ENCODE measurements around the gene DCLK1.
"Not testable (repeated sequence)": the region's sequence is repeated elsewhere in the genome, so short reads cannot be mapped to it uniquely, and the experiment has no call there.

The DCLK1 gene

GRCh38 chr13:36130552-36131221, 495 bp downstream of the DCLK1 start:
- DNase-seq, result peak; percentile 61

GRCh38 chr13:36130193-36130551, 1.0 kb downstream of the DCLK1 start:
- DNase-seq, result peak; percentile 37

GRCh38 chr13:36129539-36129938, 1.6 kb downstream of the DCLK1 start:
- DNase-seq, result no peak

GRCh38 chr13:36126491-36126890, 4.7 kb downstream of the DCLK1 start:
- DNase-seq, result no peak

GRCh38 chr13:36125841-36126240, 5.3 kb downstream of the DCLK1 start:
- DNase-seq, result no peak

GRCh38 chr13:36124236-36124822, 6.9 kb downstream of the DCLK1 start:
- no peak for DNase-seq

- no peak for DNase-seq
Measured at GRCh38 chr13:36115306-36115705, 15.9 kb downstream of the DCLK1 start.

GRCh38 chr13:36114233-36114632, 16.9 kb downstream of the DCLK1 start:
- no peak for DNase-seq

- DNase-seq, result no peak
Measured at GRCh38 chr13:36108954-36109353, 22.2 kb downstream of the DCLK1 start.

GRCh38 chr13:36108342-36108741, 22.8 kb downstream of the DCLK1 start:
- DNase-seq, result no peak

GRCh38 chr13:36107521-36107920, 23.7 kb downstream of the DCLK1 start:
- DNase-seq, result no peak

GRCh38 chr13:36105726-36106125, 25.5 kb downstream of the DCLK1 start:
- DNase-seq, result no peak

GRCh38 chr13:36102721-36103120, 28.5 kb downstream of the DCLK1 start:
- DNase-seq, result no peak

- DNase-seq, result not testable (repeated sequence)
Measured at GRCh38 chr13:36101907-36102306, 29.3 kb downstream of the DCLK1 start.

GRCh38 chr13:36101157-36101556, 30.0 kb downstream of the DCLK1 start:
- peak; percentile 78 for DNase-seq

GRCh38 chr13:36098080-36098479, 33.1 kb downstream of the DCLK1 start:
- DNase-seq, result no peak

- DNase-seq, result no peak
Measured at GRCh38 chr13:36096461-36097416, 34.4 kb downstream of the DCLK1 start.

GRCh38 chr13:36094478-36094877, 36.7 kb downstream of the DCLK1 start:
- DNase-seq, result no peak

GRCh38 chr13:36090592-36090991, 40.6 kb downstream of the DCLK1 start:
- no peak for DNase-seq

- DNase-seq, result no peak
Measured at GRCh38 chr13:36089130-36089647, 42.0 kb downstream of the DCLK1 start.

GRCh38 chr13:36088463-36088862, 42.7 kb downstream of the DCLK1 start:
- DNase-seq, result no peak

- DNase-seq, result peak; percentile 43
Measured at GRCh38 chr13:36088001-36088400, 43.2 kb downstream of the DCLK1 start.

GRCh38 chr13:36086117-36086516, 45.1 kb downstream of the DCLK1 start:
- DNase-seq, result no peak

- no peak for DNase-seq
Measured at GRCh38 chr13:36084131-36084530, 47.1 kb downstream of the DCLK1 start.
